H9 (cell line): ENCODE results near the gene TMC1. TPM values are rescaled to one million over a fixed set of nuclear protein-coding genes. Genes with fewer than 3 reads are reported as not detected.

ENCODE experiments used
- DNase-seq: peaks from one replicate; pipeline ENCODE4 v3.0.0-alpha.2; 2017
- H2AFZ ChIP-seq: one replicate; pipeline ENCODE4 v1.6.1; 2013; ENCODE audit warnings: mild to moderate bottlenecking, low read length, control low read depth, moderate library complexity
- H2AK5ac ChIP-seq: 2 replicates; pipeline ENCODE4 v1.6.1; 2013; ENCODE audit warnings: low read length, control low read depth, mixed read lengths; ENCODE audit not compliant: insufficient read length
- H2BK120ac ChIP-seq: one replicate; pipeline ENCODE4 v1.6.1; 2013; ENCODE audit warnings: low read depth, mild to moderate bottlenecking, low read length, control low read depth, inconsistent platforms; ENCODE audit not compliant: poor library complexity, severe bottlenecking
- H2BK12ac ChIP-seq: 2 replicates; pipeline ENCODE4 v1.6.1; 2013; ENCODE audit warnings: low read length, control low read depth, mixed read lengths, low read depth; ENCODE audit not compliant: insufficient read length
- H2BK15ac ChIP-seq: 2 replicates; pipeline ENCODE4 v1.6.1; 2013; ENCODE audit warnings: low read depth, low read length, control low read depth
- H2BK20ac ChIP-seq: one replicate; pipeline ENCODE4 v1.6.1; 2013; ENCODE audit warnings: low read depth, mild to moderate bottlenecking, low read length, control low read depth, inconsistent platforms; ENCODE audit not compliant: poor library complexity, severe bottlenecking
- H2BK5ac ChIP-seq: 2 replicates; pipeline ENCODE4 v1.6.1; 2013; ENCODE audit warnings: low read length, control low read depth, mixed read lengths; ENCODE audit not compliant: insufficient read length
- H3K14ac ChIP-seq: 2 replicates; pipeline ENCODE4 v1.6.1; 2013; ENCODE audit warnings: low read length, control low read depth; ENCODE audit not compliant: insufficient read depth
- H3K18ac ChIP-seq: 2 replicates; pipeline ENCODE4 v1.6.1; 2013; ENCODE audit warnings: low read depth, mild to moderate bottlenecking, mixed read lengths, low read length, control low read depth; ENCODE audit not compliant: insufficient read length
- H3K23ac ChIP-seq: 2 replicates; pipeline ENCODE4 v1.6.1; 2013; ENCODE audit warnings: low read length, control low read depth, mixed read lengths, low read depth; ENCODE audit not compliant: insufficient read length
- H3K23me2 ChIP-seq: 2 replicates; pipeline ENCODE4 v1.6.1; 2013; ENCODE audit warnings: low read depth, mild to moderate bottlenecking, mixed read lengths, low read length, control low read depth; ENCODE audit not compliant: insufficient read length, poor library complexity, severe bottlenecking
- H3K27ac ChIP-seq: 2 replicates; pipeline ENCODE4 v1.5.1; 2013; ENCODE audit warnings: low read length, control low read depth, mixed read lengths, low read depth; ENCODE audit not compliant: insufficient read length
- H3K27me3 ChIP-seq: 2 replicates; pipeline ENCODE4 v1.6.1; 2013; ENCODE audit warnings: low read length, control low read depth, inconsistent platforms; ENCODE audit not compliant: insufficient read depth
- H3K4ac ChIP-seq: 2 replicates; pipeline ENCODE4 v1.6.1; 2013; ENCODE audit warnings: low read depth, mild to moderate bottlenecking, control low read depth, inconsistent platforms, low read length, moderate library complexity
- H3K4me1 ChIP-seq: 2 replicates; pipeline ENCODE4 v1.6.1; 2013; ENCODE audit warnings: low read length, control low read depth, inconsistent platforms; ENCODE audit not compliant: insufficient read depth
- H3K4me2 ChIP-seq: 2 replicates; pipeline ENCODE4 v1.6.1; 2013; ENCODE audit warnings: low read length, control low read depth, mixed read lengths; ENCODE audit not compliant: insufficient read length, insufficient read depth
- H3K56ac ChIP-seq: 2 replicates; pipeline ENCODE4 v1.6.1; 2013; ENCODE audit warnings: low read depth, mild to moderate bottlenecking, mixed read lengths, low read length, control low read depth; ENCODE audit not compliant: insufficient read length
- H3K79me1 ChIP-seq: 2 replicates; pipeline ENCODE4 v1.6.1; 2013; ENCODE audit warnings: low read depth, mild to moderate bottlenecking, moderate library complexity, low read length, control low read depth, inconsistent platforms; ENCODE audit not compliant: insufficient read depth, poor library complexity, severe bottlenecking
- H3K79me2 ChIP-seq: 2 replicates; pipeline ENCODE4 v1.6.1; 2013; ENCODE audit warnings: low read length, control low read depth, inconsistent platforms; ENCODE audit not compliant: insufficient read depth
- H3K9ac ChIP-seq: 2 replicates; pipeline ENCODE4 v1.6.1; 2013; ENCODE audit warnings: low read length, control low read depth, mixed read lengths; ENCODE audit not compliant: insufficient read length; ENCODE audit errors: extremely low read depth
- H3K9me3 ChIP-seq: one replicate; pipeline ENCODE4 v1.6.1; 2013; ENCODE audit warnings: low read depth, low read length, inconsistent platforms; ENCODE audit not compliant: control insufficient read depth
- H3T11ph ChIP-seq: one replicate; pipeline ENCODE4 v1.6.1; 2013; ENCODE audit warnings: mild to moderate bottlenecking, low read length, control low read depth, inconsistent platforms
- H4K20me1 ChIP-seq: one replicate; pipeline ENCODE4 v1.6.1; 2013; ENCODE audit not compliant: control insufficient read depth, insufficient read length, insufficient read depth
- H4K5ac ChIP-seq: 2 replicates; pipeline ENCODE4 v1.6.1; 2013; ENCODE audit warnings: low read depth, mild to moderate bottlenecking, mixed read lengths, low read length, control low read depth; ENCODE audit not compliant: insufficient read length
- H4K8ac ChIP-seq: replicated peaks from 2 replicates; pipeline ENCODE4 v1.6.1; 2013; ENCODE audit warnings: low read length, control low read depth, mixed read lengths, low read depth; ENCODE audit not compliant: insufficient read length
- H4K91ac ChIP-seq: 2 replicates; pipeline ENCODE4 v1.6.1; 2013; ENCODE audit warnings: low read depth, mild to moderate bottlenecking, moderate library complexity, mixed read lengths, low read length, control low read depth; ENCODE audit not compliant: insufficient read length
- H3K27ac Mint-ChIP-seq, 3 experiments: 2 replicates in 2 of 3; 3 replicates in 1 of 3; pipeline ENCODE4 v1.8.0; 2020 to 2021; ENCODE audit warnings: mixed read lengths in 3 of 3, mild to moderate bottlenecking in 1 of 3, moderate library complexity in 1 of 3
- H3K27me3 Mint-ChIP-seq: 2 replicates; pipeline ENCODE4 v1.8.0; 2021; ENCODE audit warnings: low read depth, mild to moderate bottlenecking, moderate library complexity, mixed read lengths
- H3K36me3 Mint-ChIP-seq, 3 experiments: 2 replicates in 2 of 3; 3 replicates in 1 of 3; pipeline ENCODE4 v1.8.0; 2020 to 2021; ENCODE audit warnings: low read depth in 3 of 3, mixed read lengths in 3 of 3; ENCODE audit not compliant: insufficient read depth in 1 of 3
- H3K4me1 Mint-ChIP-seq, 2 experiments: 2 replicates each; pipeline ENCODE4 v1.8.0; 2020; ENCODE audit warnings: mixed read lengths in 2 of 2
- H3K4me3 Mint-ChIP-seq, 2 experiments: 2 replicates in 1 of 2; 3 replicates in 1 of 2; pipeline ENCODE4 v1.8.0; 2020 to 2021; ENCODE audit warnings: mild to moderate bottlenecking in 2 of 2, mixed read lengths in 2 of 2, moderate library complexity in 1 of 2
- H3K9me3 Mint-ChIP-seq, 2 experiments: 2 replicates in 1 of 2; 3 replicates in 1 of 2; pipeline ENCODE4 v1.8.0; 2020; ENCODE audit warnings: mild to moderate bottlenecking in 2 of 2, mixed read lengths in 2 of 2, moderate library complexity in 1 of 2
- WGBS: extraction: QIAGEN DNeasy Blood & Tissue Kit; methylation state at CpG from one replicate; pipeline ENCODE4 v1.1.7; 2013; ENCODE audit warnings: missing lambda C conversion rate, low lambda C conversion rate, mixed read lengths; ENCODE audit not compliant: insufficient read length; ENCODE audit errors: extremely low coverage; 5-methylcytosine and 5-hydroxymethylcytosine counted together
- total RNA-seq: library from RNA; stranded (reverse); gene quantifications from 2 replicates; pipeline ENCODE4 v1.2.1, GENCODE V29; 2021
- TF ChIP-seq, protein P1 (sequence below): fragments of 200-600 bp; sonication (generic); conservative IDR thresholded peaks from 3 replicates; pipeline ENCODE4 v1.8.0; 2021; ENCODE audit warnings: antibody characterized with exemption, mild to moderate bottlenecking

TMC1 gene
- total RNA-seq, 1 experiment from 2014 or later, result 2.4 TPM

DNA sequence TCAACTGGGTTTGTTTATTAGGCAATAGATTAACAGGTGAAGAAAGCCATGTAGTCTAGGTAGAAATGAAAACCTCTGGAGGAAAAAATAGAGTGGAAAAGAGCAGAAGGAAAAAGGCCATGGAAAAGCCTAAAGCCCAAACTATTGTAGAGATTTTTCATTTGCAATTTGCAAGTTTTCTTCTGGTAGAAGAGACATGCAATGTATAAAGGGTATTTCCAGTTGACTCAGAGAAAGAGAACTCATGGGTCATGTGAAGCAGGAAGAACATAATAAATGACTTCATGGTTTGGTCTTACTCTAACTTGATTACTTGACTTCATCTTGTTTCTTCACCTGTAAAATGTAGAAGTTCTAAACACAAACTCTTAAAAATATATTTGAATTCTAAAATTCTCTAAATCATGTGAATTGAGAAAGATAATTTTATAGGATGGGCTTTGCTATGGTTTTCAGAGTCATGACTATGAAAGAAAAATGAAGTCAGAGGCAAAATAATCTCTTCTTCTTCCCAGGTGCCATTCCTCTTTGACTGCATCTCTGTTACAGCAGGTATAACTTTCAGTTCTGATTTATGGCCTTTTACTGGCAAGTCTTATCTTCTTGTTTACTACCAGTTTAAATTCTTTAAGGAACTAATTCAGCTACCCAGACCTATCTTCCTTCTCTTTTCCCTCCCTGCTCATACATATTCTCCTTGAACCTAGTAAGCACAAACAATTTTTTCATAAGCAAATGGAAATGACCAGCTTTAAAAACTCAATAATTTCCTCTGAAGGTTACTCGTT, 47.7 kb upstream of the TMC1 start:
- no peak overlapping the region for H3K4me3 Mint-ChIP-seq
- H3K79me2 ChIP-seq, result no peaks in the 10 kb centered on the region

More for the DNA sequence above, 47.7 kb upstream of the TMC1 start:
- Histone ChIP-seq H4K8ac (no peak overlapping the region), H2BK20ac (no peak overlapping the region), H3K9ac (no peak overlapping the region), H2BK120ac (no peak overlapping the region), H2BK5ac (no peak overlapping the region), H2AFZ (no peak overlapping the region), H3K9me3 (no peaks in the 10 kb centered on the region), H3K56ac (no peak overlapping the region), H3K23me2 (no peaks in the 10 kb centered on the region), H3K23ac (no peak overlapping the region), H2BK15ac (no peak overlapping the region), H3K14ac (no peak overlapping the region), H2BK12ac (no peak overlapping the region), H3K4me1 (no peaks in the 10 kb centered on the region; the same call in 1 of the 2 replicates), H3K79me1 (no peaks in the 10 kb centered on the region), H4K20me1 (no peaks in the 10 kb centered on the region), H2AK5ac (no peak overlapping the region), H3K18ac (no peak overlapping the region), H3K4ac (no peak overlapping the region), H3K27ac (no peak overlapping the region), H3K27me3 (no peaks in the 10 kb centered on the region), H4K91ac (no peak overlapping the region), H3T11ph (no peak overlapping the region), H4K5ac (no peak overlapping the region), H3K4me2 (no peak overlapping the region)
- TF ChIP-seq, protein P1, sequence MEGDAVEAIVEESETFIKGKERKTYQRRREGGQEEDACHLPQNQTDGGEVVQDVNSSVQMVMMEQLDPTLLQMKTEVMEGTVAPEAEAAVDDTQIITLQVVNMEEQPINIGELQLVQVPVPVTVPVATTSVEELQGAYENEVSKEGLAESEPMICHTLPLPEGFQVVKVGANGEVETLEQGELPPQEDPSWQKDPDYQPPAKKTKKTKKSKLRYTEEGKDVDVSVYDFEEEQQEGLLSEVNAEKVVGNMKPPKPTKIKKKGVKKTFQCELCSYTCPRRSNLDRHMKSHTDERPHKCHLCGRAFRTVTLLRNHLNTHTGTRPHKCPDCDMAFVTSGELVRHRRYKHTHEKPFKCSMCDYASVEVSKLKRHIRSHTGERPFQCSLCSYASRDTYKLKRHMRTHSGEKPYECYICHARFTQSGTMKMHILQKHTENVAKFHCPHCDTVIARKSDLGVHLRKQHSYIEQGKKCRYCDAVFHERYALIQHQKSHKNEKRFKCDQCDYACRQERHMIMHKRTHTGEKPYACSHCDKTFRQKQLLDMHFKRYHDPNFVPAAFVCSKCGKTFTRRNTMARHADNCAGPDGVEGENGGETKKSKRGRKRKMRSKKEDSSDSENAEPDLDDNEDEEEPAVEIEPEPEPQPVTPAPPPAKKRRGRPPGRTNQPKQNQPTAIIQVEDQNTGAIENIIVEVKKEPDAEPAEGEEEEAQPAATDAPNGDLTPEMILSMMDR, result no peak
- no peaks in the 10 kb centered on the region for H3K36me3 Mint-ChIP-seq
- H3K9me3 Mint-ChIP-seq, result no peaks in the 10 kb centered on the region; a peak in 1 of 5 replicates
- no peaks in the 10 kb centered on the region for H3K27me3 Mint-ChIP-seq
- peaks cover 16 to 19% of the 10 kb centered on the region in 2 experiments for H3K4me1 Mint-ChIP-seq
- WGBS, result no CpG with 5 or more reads among the region's 1 CpG
- DNase-seq, result no peak
- H3K27ac Mint-ChIP-seq, result no peak overlapping the region
